Stimulated activated CD8-positive, alpha-beta memory T cell treated with anti-CD3 and anti-CD28 coated beads, Interleukin-12 subunit alpha, Interleukin-12 subunit beta, amount 100 ng/mL, for 4 hours (primary cell): Measurements from ENCODE around the gene GRWD1.

Source experiments
- DNase-seq: peaks from one replicate; pipeline ENCODE4 v3.0.0-alpha.2; 2020; ENCODE audit warnings: low read depth

Gene GRWD1

DNA sequence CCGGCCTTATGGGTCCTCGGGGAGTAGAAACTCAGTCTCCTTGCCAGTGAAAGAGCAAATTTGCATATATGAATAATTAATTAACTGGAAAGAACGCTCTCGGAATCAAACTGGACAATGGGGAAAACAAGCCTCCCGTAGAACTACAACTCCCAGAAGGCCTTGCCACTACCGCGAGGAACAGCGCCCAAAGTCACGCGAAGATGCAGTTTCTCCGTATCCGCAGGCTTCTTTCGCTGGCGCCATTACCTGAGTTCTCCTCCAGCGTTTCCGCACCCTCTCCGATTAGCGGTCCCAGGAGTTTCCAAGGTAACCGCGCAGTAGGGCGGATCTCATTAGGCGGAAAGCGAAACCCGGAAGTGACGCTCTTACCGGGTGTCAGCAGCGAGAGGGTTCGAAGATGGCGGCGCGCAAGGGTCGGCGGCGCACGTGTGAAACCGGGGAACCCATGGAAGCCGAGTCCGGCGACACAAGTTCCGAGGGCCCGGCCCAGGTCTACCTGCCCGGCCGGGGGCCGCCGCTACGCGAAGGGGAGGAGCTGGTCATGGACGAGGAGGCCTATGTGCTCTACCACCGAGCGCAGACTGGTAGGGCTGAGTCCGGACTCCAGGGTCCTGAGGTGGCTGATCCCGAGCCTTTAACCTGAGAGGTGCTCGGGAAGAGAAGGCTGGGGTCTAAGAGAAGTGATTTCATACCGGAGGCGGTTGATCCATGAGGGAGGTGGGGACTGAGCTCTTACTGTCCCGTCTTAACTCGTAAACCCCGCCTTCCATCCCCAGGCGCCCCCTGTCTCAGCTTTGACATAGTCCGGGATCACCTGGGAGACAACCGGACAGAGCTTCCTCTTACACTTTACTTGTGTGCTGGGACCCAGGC, at the start of gene GRWD1:
Gene GRWD1 (plus strand): TSS at position 378 of the 876 bp plus-strand sequence. CDS start 23 bp downstream, at position 401.
- peak; percentile 81 for DNase-seq

DNA sequence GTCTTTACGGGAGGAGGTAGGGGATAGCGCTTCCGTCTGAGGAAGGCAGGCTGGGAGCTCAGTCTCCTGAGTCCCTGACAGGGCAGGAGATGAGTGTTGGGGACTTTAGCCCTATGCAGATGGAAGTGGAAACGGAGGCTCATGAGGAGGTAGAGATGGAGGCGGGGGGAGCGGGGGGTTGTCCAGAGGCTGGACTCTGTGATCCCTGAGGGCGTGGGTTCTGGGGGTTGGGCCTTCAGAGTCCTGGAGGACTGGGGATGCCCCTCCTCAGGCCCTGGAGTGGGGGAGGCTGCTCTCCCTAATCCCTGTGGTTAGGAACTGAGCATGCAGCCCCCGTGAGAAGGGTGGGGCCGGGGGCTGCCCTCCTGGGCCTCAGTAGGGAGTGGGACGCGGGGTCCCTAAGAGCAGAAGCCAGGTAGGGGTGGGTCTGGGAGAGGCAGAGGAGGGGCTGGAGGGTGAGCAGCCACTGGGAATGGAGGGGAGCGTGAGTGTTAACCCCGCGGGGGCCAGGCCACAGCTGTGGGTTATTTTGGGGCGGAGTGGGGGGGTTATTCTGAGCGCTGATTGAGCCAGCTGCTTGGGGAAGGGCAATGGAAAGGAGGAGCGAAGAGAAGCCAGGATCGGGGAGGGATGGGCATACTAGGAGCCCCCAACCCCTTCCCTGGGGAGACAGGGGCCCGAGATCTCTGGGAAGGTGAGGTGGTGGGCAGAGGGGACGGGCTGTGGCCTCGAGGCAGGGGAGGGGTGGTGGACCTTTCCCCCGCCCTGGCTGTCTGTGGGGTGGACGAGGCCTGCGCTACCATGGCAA, 49.6 kb upstream of the GRWD1 start:
- no peak for DNase-seq

- no peak for DNase-seq
Observed at GRCh38 chr19:48396824-48397176, 49.0 kb upstream of the GRWD1 start.

GRCh38 chr19:48397263-48398101, 48.3 kb upstream of the GRWD1 start:
- DNase-seq = no peak

GRCh38 chr19:48398102-48398374, 47.7 kb upstream of the GRWD1 start:
- DNase-seq = no peak

DNA sequence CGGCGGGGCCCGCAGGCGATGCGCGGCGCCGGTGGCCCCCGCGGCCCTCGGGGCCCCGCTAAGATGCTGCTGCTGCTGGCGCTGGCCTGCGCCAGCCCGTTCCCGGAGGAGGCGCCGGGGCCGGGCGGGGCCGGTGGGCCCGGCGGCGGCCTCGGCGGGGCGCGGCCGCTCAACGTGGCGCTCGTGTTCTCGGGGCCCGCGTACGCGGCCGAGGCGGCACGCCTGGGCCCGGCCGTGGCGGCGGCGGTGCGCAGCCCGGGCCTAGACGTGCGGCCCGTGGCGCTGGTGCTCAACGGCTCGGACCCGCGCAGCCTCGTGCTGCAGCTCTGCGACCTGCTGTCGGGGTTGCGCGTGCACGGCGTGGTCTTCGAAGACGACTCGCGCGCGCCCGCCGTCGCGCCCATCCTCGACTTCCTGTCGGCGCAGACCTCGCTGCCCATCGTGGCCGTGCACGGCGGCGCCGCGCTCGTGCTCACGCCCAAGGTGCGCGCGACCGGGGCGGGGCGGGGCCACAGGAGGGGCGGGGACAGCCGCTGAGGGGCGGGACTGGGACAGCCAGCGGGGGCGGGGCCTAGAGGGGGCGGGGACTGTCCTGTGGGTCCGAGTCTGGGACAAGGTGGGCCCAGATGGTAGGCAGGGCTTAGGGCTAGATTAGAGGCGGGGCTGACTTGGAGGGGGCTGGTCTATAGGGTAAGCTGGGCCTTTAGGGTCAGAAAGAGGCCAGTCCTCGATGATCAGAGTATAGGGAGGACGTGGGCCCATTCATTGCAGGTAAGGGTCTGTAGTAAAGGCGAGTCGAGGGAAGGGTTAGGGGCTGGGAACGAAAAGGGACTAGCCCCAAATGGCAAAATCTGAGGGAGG, 47.2 kb upstream of the GRWD1 start:
- peak; percentile 73 for DNase-seq

DNA sequence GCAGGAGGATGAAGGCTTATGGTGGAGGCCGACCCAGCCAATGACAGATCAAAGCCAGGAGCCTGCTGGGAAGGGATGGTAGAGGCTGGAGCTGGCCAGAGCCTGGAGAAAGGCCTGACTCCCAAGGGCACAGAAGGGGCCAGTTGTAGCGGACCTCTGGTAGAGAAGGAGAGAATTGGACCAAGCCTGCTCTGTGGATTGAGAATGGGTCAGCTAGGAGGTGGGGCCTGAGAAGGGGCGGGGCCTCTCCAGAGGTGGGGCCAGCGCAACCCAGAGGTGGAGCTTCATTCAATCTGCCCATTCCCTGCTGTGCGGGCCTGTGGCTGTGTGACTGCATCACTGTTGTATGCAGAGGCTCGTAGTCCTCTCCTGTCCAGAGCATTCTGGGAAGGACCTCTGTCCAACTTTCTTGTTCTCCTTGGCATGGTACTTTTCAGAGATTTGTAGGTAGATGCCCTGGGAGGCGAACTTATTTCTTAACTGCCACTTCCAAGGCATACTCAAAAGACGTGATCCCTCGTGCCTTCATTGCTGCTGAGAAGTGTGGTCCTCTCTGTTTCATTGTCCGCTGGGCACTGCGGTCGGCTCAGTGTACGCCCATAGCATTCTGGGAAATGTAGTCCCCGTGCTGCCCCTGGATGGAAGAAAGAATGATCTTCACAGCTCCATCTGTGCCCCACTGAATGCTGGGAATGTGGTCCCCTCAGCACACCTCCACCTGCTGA, 45.6 kb upstream of the GRWD1 start:
- no peak for DNase-seq

- no peak for DNase-seq
Observed at GRCh38 chr19:48401287-48401686, 44.5 kb upstream of the GRWD1 start.

- no peak for DNase-seq
Observed at GRCh38 chr19:48403606-48404005, 42.2 kb upstream of the GRWD1 start.

DNA sequence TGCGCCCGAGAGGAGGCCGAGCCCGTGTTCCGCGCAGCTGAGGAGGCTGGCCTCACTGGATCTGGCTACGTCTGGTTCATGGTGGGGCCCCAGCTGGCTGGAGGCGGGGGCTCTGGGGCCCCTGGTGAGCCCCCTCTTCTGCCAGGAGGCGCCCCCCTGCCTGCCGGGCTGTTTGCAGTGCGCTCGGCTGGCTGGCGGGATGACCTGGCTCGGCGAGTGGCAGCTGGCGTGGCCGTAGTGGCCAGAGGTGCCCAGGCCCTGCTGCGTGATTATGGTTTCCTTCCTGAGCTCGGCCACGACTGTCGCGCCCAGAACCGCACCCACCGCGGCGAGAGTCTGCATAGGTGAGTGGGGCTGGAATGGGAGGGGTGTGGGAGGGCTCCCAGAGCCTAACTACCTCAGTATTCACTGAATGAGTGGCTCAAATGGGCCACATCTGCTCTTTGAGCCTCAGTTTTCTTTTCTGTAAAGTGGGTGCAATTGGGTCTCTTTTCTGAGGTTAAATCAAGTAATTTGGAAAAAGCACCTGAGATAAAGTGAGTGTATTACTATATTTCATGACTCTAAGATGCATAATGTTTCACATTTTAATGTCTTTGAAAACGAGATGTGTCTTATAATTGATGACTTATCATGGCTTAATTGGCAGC, 40.6 kb upstream of the GRWD1 start:
- DNase-seq = no peak

DNA sequence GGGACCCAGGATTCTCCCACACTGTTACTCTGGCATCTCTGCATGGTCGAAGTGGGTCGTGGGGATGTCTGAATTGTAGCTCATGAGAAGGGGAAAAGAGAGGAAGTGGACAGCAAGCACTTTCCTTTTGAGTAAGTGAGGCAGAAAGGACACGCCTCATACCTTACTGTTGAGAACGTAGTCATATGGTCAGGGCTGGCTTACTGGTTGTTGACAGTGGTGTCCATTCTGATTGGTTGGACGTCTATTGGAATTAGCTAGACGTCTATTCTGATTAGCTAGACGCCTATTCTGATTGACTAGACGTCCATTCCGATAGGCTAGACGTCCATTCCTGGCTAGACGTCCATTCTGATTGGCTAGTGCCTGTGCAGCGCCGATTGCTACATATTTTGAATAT, 39.9 kb upstream of the GRWD1 start:
- DNase-seq = no peak

DNA sequence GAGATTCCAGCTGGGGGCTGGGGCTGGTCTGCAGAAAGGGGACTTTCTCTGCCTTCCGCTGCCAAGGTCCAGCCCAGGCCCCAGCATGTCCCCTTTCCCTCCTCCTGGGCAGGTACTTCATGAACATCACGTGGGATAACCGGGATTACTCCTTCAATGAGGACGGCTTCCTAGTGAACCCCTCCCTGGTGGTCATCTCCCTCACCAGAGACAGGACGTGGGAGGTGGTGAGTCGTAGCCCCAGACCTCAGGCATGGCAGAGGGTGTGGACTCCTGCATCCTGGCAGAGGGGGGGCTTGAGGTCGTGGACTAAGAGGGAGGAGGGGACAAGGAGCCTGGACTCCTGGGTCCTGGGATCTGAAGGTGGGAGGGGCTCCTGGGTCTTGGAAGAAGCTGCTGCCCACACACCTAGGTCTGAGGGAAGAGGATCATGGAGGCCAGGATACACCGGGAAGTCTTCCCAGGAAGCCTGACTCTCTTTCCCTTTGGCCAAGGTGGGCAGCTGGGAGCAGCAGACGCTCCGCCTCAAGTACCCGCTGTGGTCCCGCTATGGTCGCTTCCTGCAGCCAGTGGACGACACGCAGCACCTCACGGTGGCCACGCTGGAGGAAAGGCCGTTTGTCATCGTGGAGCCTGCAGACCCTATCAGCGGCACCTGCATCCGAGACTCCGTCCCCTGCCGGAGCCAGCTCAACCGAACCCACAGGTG, 31.8 kb upstream of the GRWD1 start:
- DNase-seq = no peak

DNA sequence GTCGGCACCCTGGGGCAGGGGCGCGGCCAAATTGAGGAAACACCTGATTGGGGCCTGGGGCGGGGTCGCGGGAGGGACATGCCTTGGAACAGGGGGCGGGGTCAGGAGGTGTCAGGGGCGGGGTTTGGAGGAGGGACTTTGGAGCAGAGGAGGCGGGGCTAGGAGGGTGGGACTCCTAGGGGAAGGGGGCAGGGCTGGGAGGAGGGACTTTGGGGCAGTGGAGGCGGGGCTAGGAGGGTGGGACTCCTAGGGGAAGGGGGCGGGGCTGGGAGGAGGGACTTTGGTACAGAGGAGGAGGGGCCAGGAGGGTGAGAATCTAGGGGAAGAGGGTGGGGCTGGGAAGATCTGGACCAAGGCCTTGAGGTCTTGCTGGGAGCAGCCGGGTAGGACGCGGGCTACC, 30.4 kb upstream of the GRWD1 start:
- DNase-seq = peak; percentile 32

- no peak for DNase-seq
Observed at GRCh38 chr19:48415806-48416221, 30.0 kb upstream of the GRWD1 start.

GRCh38 chr19:48417421-48417820, 28.4 kb upstream of the GRWD1 start:
- no peak for DNase-seq

- DNase-seq = no peak
Observed at GRCh38 chr19:48418317-48419064, 27.3 kb upstream of the GRWD1 start.

DNA sequence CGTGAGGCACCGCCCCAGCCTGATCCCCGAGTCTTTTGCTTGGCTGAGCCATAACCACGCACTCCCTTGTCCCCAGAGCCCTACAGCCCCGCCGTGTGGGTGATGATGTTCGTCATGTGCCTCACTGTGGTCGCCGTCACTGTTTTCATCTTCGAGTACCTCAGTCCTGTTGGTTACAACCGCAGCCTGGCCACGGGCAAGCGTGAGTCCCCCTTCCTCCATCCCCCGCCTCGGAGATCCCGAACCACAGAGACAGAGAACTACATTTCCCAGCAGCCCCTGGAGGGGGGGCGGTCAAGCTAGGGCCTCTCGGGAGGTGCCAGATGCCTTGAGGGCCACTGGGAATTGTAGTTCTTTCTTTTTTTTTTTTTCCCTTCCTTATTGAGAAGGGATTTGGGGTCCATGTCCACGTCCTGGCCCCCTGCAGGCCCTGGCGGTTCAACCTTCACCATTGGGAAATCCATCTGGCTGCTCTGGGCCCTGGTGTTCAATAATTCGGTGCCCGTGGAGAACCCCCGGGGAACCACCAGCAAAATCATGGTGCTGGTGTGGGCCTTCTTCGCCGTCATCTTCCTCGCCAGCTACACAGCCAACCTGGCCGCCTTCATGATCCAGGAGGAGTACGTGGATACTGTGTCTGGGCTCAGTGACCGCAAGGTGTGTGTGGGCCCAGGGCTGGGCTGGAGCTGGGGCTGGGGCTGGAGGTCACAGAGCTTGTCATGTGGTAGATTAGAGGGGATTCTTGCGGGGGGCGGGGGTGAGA, 26.4 kb upstream of the GRWD1 start:
- DNase-seq = peak; percentile 58

GRCh38 chr19:48421548-48421947, 24.2 kb upstream of the GRWD1 start:
- DNase-seq = no peak
